K562 (cell line): Measurements from ENCODE around the gene NUP155. TPM values are rescaled to one million over a fixed set of nuclear protein-coding genes. Genes with fewer than 3 reads are reported as not detected.
A peak's percentile ranks its signal among the peaks of the same experiment; 100 is the strongest.

ENCODE experiments used
- ARID3B ChIP-seq: fragments of 250-450 bp; sonication (Bioruptor Pico); IDR thresholded peaks from 2 replicates; pipeline ENCODE4 v1.4.0; 2020; ENCODE audit warnings: borderline replicate concordance
- CHD2 ChIP-seq: IDR thresholded peaks from 2 replicates; pipeline ENCODE4 v1.6.1; 2011; ENCODE audit warnings: low read depth, low read length
- CREB5 ChIP-seq: fragments of 250-450 bp; sonication (Bioruptor Pico); IDR thresholded peaks from 2 replicates; pipeline ENCODE4 v1.5.0; 2020; ENCODE audit warnings: mild to moderate bottlenecking
- E2F3 ChIP-seq: fragments of 250-450 bp; sonication (Bioruptor Pico); IDR thresholded peaks from 2 replicates; pipeline ENCODE4 v1.4.0; 2020; ENCODE audit warnings: mild to moderate bottlenecking
- MTF1 ChIP-seq: fragments of 250-450 bp; sonication (Bioruptor Pico); IDR thresholded peaks from 2 replicates; pipeline ENCODE4 v1.9.0; 2021; ENCODE audit warnings: moderate library complexity, mild to moderate bottlenecking, inconsistent platforms, borderline replicate concordance
- MYBL2 ChIP-seq, 2 experiments: fragments of 450-650 bp in 1 of 2; sonication (generic) in 1 of 2; formaldehyde crosslinking in 1 of 2; IDR thresholded peaks; 2 replicates each; pipeline versions ENCODE4 v1.6.1 to v1.8.1; 2017 to 2022; ENCODE audit warnings: borderline replicate concordance in 1 of 2, inconsistent platforms in 1 of 2, low read depth in 1 of 2, mild to moderate bottlenecking in 1 of 2, missing genetic modification reagents in 1 of 2, moderate library complexity in 1 of 2
- NFIX ChIP-seq: fragments of 250-450 bp; sonication (Bioruptor Pico); IDR thresholded peaks from 2 replicates; pipeline ENCODE4 v1.4.0; 2020; ENCODE audit warnings: low read depth, mild to moderate bottlenecking, moderate library complexity
- SMAD4 ChIP-seq: fragments of 250-450 bp; sonication (Bioruptor Pico); conservative IDR thresholded peaks from 2 replicates; pipeline ENCODE4 v1.8.0; 2021; ENCODE audit warnings: inconsistent platforms, mild to moderate bottlenecking, moderate library complexity
- TSHZ1 ChIP-seq: fragments of 250-450 bp; sonication (Bioruptor Pico); IDR thresholded peaks from 2 replicates; pipeline ENCODE4 v1.4.0; 2020; ENCODE audit warnings: mild to moderate bottlenecking, moderate library complexity
- ZBTB33 ChIP-seq: sonication (generic); formaldehyde crosslinking; IDR thresholded peaks from 2 replicates; pipeline ENCODE4 v1.8.1; 2023; ENCODE audit warnings: mild to moderate bottlenecking, missing genetic modification reagents
- ZNF143 ChIP-seq: sonication (generic); formaldehyde crosslinking; IDR thresholded peaks from 2 replicates; pipeline ENCODE4 v1.9.0; 2022; ENCODE audit warnings: mild to moderate bottlenecking, missing genetic modification reagents
- ZNF311 ChIP-seq: fragments of 250-450 bp; sonication (Bioruptor Pico); IDR thresholded peaks from 2 replicates; pipeline ENCODE4 v1.4.0; 2020; ENCODE audit warnings: mild to moderate bottlenecking, moderate library complexity
- ZNF518B ChIP-seq: fragments of 250-450 bp; sonication (Bioruptor Pico); IDR thresholded peaks from 2 replicates; pipeline ENCODE4 v1.5.0; 2021; ENCODE audit warnings: mild to moderate bottlenecking, moderate library complexity
- polyA plus RNA-seq, 8 experiments: library from polyadenylated mRNA; depleted of rRNA in 4 of 8; stranded (reverse) in 5 of 8; unstranded in 3 of 8; fragments of >200 nt; fragmentation: Nextera tagmentation in 2 of 8; fragmentation: Illumina TruSeq in 1 of 8; extraction: Ambion mirVana in 2 of 8; extraction: Trizol in 1 of 8; gene quantifications; 2 replicates each; pipeline versions ENCODE4 v1.2.1 to v1.2.3, GENCODE V29; 2011 to 2014; ENCODE audit warnings: inconsistent platforms in 1 of 8, missing spikeins in 1 of 8
- total RNA-seq, 7 experiments: library from RNA; depleted of rRNA in 6 of 7; stranded (reverse); fragments of >200 nt in 6 of 7; fragmentation: Illumina TruSeq in 2 of 7; extraction: Trizol in 2 of 7; gene quantifications; 2 replicates each; pipeline versions ENCODE4 v1.2.1 to v1.2.3, GENCODE V29; 2011 to 2021; ENCODE audit warnings: low replicate concordance in 1 of 7

The NUP155 gene
- total and polyA plus RNA-seq, 9 of the 15 experiments (the other 6 are each of a cell fraction or from before 2014, with no cell fraction given), result 39.3 to 130 (median 77.0) TPM

- no peak for TF ChIP-seq ARID3B
- TF ChIP-seq MYBL2 (IDR thresholded peaks at IDR 0.05; ENCODE audit: low read depth), result peak; percentile 84
- no peak for TF ChIP-seq MYBL2 (CRISPR knock-in tag; IDR thresholded peaks at IDR 0.05; ENCODE audit: borderline replicate concordance)
- TF ChIP-seq TSHZ1 (CRISPR knock-in tag), result no peak
- TF ChIP-seq ZNF518B (CRISPR knock-in tag), result no peak
- no peak for TF ChIP-seq ZNF311 (CRISPR knock-in tag)
- TF ChIP-seq MTF1 (CRISPR knock-in tag), result no peak
- peak; percentile 94 for TF ChIP-seq E2F3 (CRISPR knock-in tag)
- peak; percentile 77 for TF ChIP-seq ZBTB33 (CRISPR knock-in tag)
- no peak for TF ChIP-seq NFIX (CRISPR knock-in tag)
- TF ChIP-seq SMAD4 (CRISPR knock-in tag), result no peak
- 0 out of 2 replicates have a peak, but pooled peaks have one; percentile 70 for TF ChIP-seq CREB5 (CRISPR knock-in tag)
- peak; percentile 28; the same call in 1 of the 2 replicates for TF ChIP-seq ZNF143
- TF ChIP-seq CHD2, result peak; percentile 10; the same call in 1 of the 2 replicates
These were observed at the start of gene NUP155 (continued) for GRCh38 chr5:37370864-37371726.
